ENCODE measurements around the gene NR2C2. TPM values are rescaled to one million over a fixed set of nuclear protein-coding genes. Genes with fewer than 3 reads are reported as not detected.
A peak's percentile ranks its signal among the peaks of the same experiment; 100 is the strongest.

Gene NR2C2
- total and polyA plus RNA-seq, 2 donors from 2014 or later = 3.5 to 43.6 TPM

- FAIRE-seq (no peak), DNase-seq (no peak)
- H3K9ac ChIP-seq (ENCODE audit: low read length in 3 of 3) = peak overlapping the region; percentile 58 to 92 (median 86)
- H3K9me3 ChIP-seq (ENCODE audit: control insufficient read depth in 2 of 3, insufficient read depth in 1 of 3, low read length in 3 of 3) = no peaks in the 10 kb centered on the region
- peaks cover 6 to 14% (median 6%) of the 10 kb centered on the region in 3 donors for H3K36me3 ChIP-seq (ENCODE audit: control insufficient read depth in 2 of 3, insufficient read depth in 3 of 3, low read length in 3 of 3)
- no peaks in the 10 kb centered on the region for H3K27me3 ChIP-seq (ENCODE audit: control insufficient read depth, insufficient read depth, low read length)
- no peak for TF ChIP-seq CTCF (IDR thresholded peaks at IDR 0.05; ENCODE audit: borderline replicate concordance, extremely low read depth, insufficient read depth)
- H3K4me3 ChIP-seq (ENCODE audit: low read length in 3 of 3) = peak overlapping the region; percentile 83 to 88 (median 87)
- peak overlapping the region; percentile 99 for H3K27ac ChIP-seq (ENCODE audit: low read depth in 2 of 2, low read length in 2 of 2)
- H3K4me1 ChIP-seq (ENCODE audit: control insufficient read depth in 2 of 3, insufficient read depth in 2 of 3, low read depth in 1 of 3, low read length in 3 of 3) = peaks cover 0 to 25% (median 23%) of the 10 kb centered on the region in 3 donors
- intact Hi-C loops (cut with DNase I) = no loop called here
Observed at GRCh38 chr3:14946739-14947099, 664 bp upstream of the NR2C2 start.

GRCh38 chr3:14947886-14948608 lies 664 bp downstream of the NR2C2 start:
- H3K27ac ChIP-seq (ENCODE audit: low read depth in 2 of 2, low read length in 2 of 2) = peak overlapping the region; percentile 99
- no peaks in the 10 kb centered on the region for H3K9me3 ChIP-seq (ENCODE audit: control insufficient read depth in 2 of 3, insufficient read depth in 1 of 3, low read length in 3 of 3)
- H3K4me3 ChIP-seq (ENCODE audit: low read length in 3 of 3) = peak overlapping the region; percentile 74 to 95 (median 93)
- H3K9ac ChIP-seq (ENCODE audit: low read length in 3 of 3) = peak overlapping the region; percentile 37 to 93 (median 85)
- TF ChIP-seq CTCF (IDR thresholded peaks at IDR 0.05; ENCODE audit: borderline replicate concordance, extremely low read depth, insufficient read depth) = no peak
- intact Hi-C loops (cut with DNase I) = no loop called here
- FAIRE-seq = no peak
- H3K4me1 ChIP-seq (ENCODE audit: control insufficient read depth in 2 of 3, insufficient read depth in 2 of 3, low read depth in 1 of 3, low read length in 3 of 3) = peaks cover 0 to 18% (median 10%) of the 10 kb centered on the region in 3 donors
- no peaks in the 10 kb centered on the region for H3K27me3 ChIP-seq (ENCODE audit: control insufficient read depth, insufficient read depth, low read length)
- DNase-seq = peak; percentile 98 to 99 (median 99)
- peaks cover 6 to 14% (median 6%) of the 10 kb centered on the region in 3 donors for H3K36me3 ChIP-seq (ENCODE audit: control insufficient read depth in 2 of 3, insufficient read depth in 3 of 3, low read length in 3 of 3)

GRCh38 chr3:14948609-14949038 lies 1.2 kb downstream of the NR2C2 start:
- DNase-seq (no peak), FAIRE-seq (no peak)
- peaks cover 0 to 14% (median 6%) of the 10 kb centered on the region in 3 donors for H3K4me1 ChIP-seq (ENCODE audit: control insufficient read depth in 2 of 3, insufficient read depth in 2 of 3, low read depth in 1 of 3, low read length in 3 of 3)

More at GRCh38 chr3:14948609-14949038, 1.2 kb downstream of the NR2C2 start:
- H3K9me3 ChIP-seq (ENCODE audit: control insufficient read depth in 2 of 3, insufficient read depth in 1 of 3, low read length in 3 of 3) = no peaks in the 10 kb centered on the region
- peak overlapping the region; percentile 65 to 79 for H3K27ac ChIP-seq (ENCODE audit: low read depth in 2 of 2, low read length in 2 of 2)
- TF ChIP-seq CTCF (IDR thresholded peaks at IDR 0.05; ENCODE audit: borderline replicate concordance, extremely low read depth, insufficient read depth) = no peak
- peak overlapping the region; percentile 93 to 97 (median 95) for H3K4me3 ChIP-seq (ENCODE audit: low read length in 3 of 3)
- H3K9ac ChIP-seq (ENCODE audit: low read length in 3 of 3) = peak overlapping the region; percentile 84 to 93 (median 93)
- intact Hi-C loops (cut with DNase I) = no loop called here
- H3K36me3 ChIP-seq (ENCODE audit: control insufficient read depth in 2 of 3, insufficient read depth in 3 of 3, low read length in 3 of 3) = peaks cover 6 to 14% (median 6%) of the 10 kb centered on the region in 3 donors
- H3K27me3 ChIP-seq (ENCODE audit: control insufficient read depth, insufficient read depth, low read length) = no peaks in the 10 kb centered on the region

Data from kidney (tissue), 14 donors.